Measurements from ENCODE around the gene TPP1.

TPP1 gene

DNA sequence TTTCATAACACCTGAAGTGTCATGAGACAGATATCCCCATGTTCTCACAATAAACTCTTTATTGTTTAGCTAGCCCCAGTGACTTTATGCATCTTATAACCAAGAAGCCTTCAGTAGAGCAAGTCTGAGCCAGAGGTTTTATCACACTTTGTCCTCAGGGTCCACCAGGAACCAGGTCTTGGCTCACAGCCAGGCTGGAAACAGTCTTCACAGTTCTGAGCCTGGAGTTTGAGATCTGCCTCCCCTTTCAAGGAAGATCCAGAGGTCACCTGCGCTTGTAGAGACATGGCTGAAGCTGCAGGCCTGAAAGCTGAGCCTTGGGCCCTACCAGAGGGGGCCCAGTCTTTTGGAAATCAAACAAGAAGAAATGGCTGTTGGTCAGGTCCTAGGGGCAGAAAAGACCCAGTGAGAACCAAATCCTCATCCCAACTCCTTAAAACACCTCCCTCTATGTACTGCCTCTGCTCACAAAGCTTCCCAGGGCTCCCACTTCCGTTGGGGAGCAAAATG, 19.3 kb downstream of the TPP1 start:
- DNase-seq (ENCODE audit: low read depth), result no peak
- TF ChIP-seq, protein P1, sequence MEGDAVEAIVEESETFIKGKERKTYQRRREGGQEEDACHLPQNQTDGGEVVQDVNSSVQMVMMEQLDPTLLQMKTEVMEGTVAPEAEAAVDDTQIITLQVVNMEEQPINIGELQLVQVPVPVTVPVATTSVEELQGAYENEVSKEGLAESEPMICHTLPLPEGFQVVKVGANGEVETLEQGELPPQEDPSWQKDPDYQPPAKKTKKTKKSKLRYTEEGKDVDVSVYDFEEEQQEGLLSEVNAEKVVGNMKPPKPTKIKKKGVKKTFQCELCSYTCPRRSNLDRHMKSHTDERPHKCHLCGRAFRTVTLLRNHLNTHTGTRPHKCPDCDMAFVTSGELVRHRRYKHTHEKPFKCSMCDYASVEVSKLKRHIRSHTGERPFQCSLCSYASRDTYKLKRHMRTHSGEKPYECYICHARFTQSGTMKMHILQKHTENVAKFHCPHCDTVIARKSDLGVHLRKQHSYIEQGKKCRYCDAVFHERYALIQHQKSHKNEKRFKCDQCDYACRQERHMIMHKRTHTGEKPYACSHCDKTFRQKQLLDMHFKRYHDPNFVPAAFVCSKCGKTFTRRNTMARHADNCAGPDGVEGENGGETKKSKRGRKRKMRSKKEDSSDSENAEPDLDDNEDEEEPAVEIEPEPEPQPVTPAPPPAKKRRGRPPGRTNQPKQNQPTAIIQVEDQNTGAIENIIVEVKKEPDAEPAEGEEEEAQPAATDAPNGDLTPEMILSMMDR (conservative IDR thresholded peaks at IDR 0.05; ENCODE audit: low read length), result no peak
- no peak overlapping the region for H3K4me3 ChIP-seq (ENCODE audit: low read length)

DNA sequence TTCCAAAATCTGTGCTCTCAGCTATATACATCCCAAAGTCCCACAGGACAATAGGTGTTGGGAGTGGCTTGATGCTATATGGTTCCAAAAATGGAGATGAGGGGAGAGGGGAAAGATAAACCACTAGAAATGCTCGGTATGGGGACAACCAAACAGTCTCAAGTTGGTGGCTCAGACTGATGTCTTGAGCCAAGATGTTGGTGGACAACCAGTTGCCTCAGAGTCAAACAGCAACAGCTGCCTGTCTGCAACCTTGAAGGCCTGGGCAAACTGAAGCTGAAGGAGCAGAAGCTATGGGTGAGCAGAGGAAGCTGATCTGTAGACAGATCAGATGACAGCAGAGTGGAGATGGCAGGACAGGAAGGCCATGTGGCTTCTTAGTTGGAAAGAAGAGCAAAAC, 19.8 kb downstream of the TPP1 start:
- DNase-seq (ENCODE audit: low read depth), result no peak
- H3K4me3 ChIP-seq (ENCODE audit: low read length), result no peak overlapping the region
- TF ChIP-seq, protein P1 (conservative IDR thresholded peaks at IDR 0.05; ENCODE audit: low read length), result no peak

DNA sequence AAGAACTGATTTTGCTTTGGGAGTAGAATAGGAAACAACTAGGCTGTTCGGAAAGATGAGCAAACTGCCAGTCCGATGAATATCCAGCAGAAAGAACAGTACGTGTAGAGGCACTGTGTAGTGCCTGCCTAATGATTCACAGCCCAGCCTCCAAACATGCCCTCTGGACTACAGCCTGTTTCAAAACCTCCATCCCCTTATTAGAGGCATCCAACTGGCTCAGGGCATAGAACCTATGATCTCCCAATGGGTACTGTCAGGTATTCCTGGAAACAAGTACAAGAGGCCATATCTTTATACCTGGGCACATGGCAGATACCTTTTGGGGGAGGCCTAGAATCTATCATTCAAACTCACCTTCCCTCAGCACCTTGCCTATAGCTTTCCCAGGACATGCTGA, 20.7 kb downstream of the TPP1 start:
- TF ChIP-seq, protein P1 (conservative IDR thresholded peaks at IDR 0.05; ENCODE audit: low read length), result no peak
- DNase-seq (ENCODE audit: low read depth), result no peak
- H3K4me3 ChIP-seq (ENCODE audit: low read length), result no peak overlapping the region

DNA sequence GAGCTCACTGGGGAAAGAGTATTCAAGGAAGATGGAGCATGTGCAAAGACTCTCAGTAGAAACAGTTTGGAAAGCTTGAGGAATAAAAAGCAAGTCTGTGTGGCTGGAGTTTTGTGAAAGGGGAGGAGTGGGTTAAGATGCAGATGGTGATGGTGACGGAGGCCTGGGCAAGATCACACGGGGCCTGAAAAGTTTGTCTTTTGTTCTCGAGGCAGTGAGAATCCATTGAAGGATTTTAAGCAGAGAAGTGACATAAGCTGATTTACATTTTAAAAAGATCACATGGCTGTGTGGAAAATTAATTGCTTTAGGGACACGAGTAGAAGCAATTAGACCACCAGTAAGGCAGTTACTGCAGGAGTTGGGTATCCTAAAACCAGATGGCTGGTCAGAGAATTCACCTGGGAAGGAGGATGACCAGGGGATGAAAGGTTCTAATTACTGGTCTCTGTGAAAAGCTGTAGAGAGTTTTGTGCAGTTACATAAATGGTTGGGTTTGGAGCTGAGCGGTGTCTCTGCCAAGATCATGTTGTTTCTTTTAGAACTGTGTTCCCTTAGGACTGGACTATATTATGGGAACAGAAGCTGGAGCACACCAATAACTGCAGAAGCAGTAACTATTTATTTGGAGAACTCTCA, 22.9 kb downstream of the TPP1 start:
- TF ChIP-seq, protein P1 (conservative IDR thresholded peaks at IDR 0.05; ENCODE audit: low read length), result no peak
- no peak overlapping the region for H3K4me3 ChIP-seq (ENCODE audit: low read length)
- no peak for DNase-seq (ENCODE audit: low read depth)

DNA sequence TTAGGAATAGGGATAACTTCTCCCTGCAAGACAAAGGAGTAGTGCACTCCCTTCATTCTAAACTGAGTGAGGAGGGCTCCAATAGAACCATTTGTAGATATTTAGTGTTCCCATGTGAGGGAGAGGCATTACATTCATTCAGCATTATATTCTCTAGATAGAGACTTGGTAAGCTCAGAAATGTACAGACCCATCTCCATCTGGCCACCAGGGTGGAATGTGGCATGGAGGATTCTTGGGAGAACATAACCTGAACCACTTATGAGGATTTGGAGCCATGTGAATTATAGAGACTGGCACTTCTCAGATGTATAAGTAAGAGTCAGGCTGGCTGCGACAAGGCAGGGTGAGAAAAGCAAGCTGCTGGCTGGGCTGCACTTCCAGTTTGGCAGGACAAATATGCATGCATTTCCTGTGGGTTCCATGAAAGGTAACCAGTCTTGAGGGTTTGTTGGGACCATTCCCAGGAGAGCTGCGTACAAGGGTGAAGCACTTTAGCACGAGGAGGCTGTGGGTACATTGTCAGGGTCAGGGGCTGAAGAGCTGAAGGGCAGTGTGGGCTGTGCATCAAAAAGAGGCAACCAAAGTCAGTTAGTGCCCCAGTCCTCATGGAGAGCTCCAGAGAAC, 25.0 kb downstream of the TPP1 start:
- DNase-seq (ENCODE audit: low read depth), result no peak
- no peak overlapping the region for H3K4me3 ChIP-seq (ENCODE audit: low read length)
- TF ChIP-seq, protein P1 (conservative IDR thresholded peaks at IDR 0.05; ENCODE audit: low read length), result 0 out of 2 replicates have a peak, but pooled peaks have one; percentile 6

DNA sequence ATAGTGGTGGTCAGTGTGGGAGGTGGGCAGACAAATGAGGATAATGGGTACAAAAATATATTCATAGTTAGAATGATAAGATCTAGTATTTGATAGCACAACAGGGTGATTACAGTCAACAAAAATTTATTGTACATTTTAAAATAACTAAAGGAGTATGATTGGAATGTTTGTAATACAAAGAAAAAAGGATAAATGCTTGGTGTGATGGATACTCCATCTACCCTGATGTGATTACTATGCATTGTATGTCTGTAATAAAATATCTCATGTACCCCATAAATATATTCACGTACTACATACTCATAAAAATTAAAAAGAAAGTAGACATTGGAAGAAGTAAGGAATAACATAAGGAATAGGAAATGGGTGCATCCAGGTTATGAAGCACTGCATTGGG, 31.2 kb downstream of the TPP1 start:
- no peak for DNase-seq (ENCODE audit: low read depth)
- no peak overlapping the region for H3K4me3 ChIP-seq (ENCODE audit: low read length)
- TF ChIP-seq, protein P1 (conservative IDR thresholded peaks at IDR 0.05; ENCODE audit: low read length), result no peak

Measured in AG10803 (cell line).